ENCODE results near the gene SLC2A9.

GRCh38 chr4:9938933-9939332 lies 82.4 kb downstream of the SLC2A9 start:
- TF ChIP-seq, protein P1, sequence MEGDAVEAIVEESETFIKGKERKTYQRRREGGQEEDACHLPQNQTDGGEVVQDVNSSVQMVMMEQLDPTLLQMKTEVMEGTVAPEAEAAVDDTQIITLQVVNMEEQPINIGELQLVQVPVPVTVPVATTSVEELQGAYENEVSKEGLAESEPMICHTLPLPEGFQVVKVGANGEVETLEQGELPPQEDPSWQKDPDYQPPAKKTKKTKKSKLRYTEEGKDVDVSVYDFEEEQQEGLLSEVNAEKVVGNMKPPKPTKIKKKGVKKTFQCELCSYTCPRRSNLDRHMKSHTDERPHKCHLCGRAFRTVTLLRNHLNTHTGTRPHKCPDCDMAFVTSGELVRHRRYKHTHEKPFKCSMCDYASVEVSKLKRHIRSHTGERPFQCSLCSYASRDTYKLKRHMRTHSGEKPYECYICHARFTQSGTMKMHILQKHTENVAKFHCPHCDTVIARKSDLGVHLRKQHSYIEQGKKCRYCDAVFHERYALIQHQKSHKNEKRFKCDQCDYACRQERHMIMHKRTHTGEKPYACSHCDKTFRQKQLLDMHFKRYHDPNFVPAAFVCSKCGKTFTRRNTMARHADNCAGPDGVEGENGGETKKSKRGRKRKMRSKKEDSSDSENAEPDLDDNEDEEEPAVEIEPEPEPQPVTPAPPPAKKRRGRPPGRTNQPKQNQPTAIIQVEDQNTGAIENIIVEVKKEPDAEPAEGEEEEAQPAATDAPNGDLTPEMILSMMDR (IDR thresholded peaks at IDR 0.05; ENCODE audit: poor library complexity, severe bottlenecking), result no peak
- TF ChIP-seq EP300 (conservative IDR thresholded peaks at IDR 0.05; ENCODE audit: poor library complexity, severe bottlenecking) (no peak), POLR2AphosphoS5 (IDR thresholded peaks at IDR 0.05) (no peak), RAD21 (conservative IDR thresholded peaks at IDR 0.05) (no peak)
